HepG2 (cell line): ENCODE measurements around the gene TMEM117. TPM values are rescaled to one million over a fixed set of nuclear protein-coding genes. Genes with fewer than 3 reads are reported as not detected.

Experiments used
- ERF ChIP-seq: IDR thresholded peaks from 2 replicates; pipeline ENCODE4 v1.6.1; 2018; ENCODE audit warnings: missing biosample characterization, missing genetic modification reagents
- FOXC1 ChIP-seq: sonication (generic); formaldehyde crosslinking; IDR thresholded peaks from 2 replicates; pipeline ENCODE4 v1.8.0; 2022; ENCODE audit warnings: mild to moderate bottlenecking, missing genetic modification reagents, borderline replicate concordance
- ZNF3 ChIP-seq: IDR thresholded peaks from 2 replicates; pipeline ENCODE4 v1.7.0; 2017; ENCODE audit warnings: inconsistent platforms
- ZNF530 ChIP-seq: sonication (generic); formaldehyde crosslinking; IDR thresholded peaks from 2 replicates; pipeline ENCODE4 v1.5.0; 2020; ENCODE audit warnings: low read depth, mild to moderate bottlenecking, missing genetic modification reagents
- ZNF567 ChIP-seq: sonication (generic); formaldehyde crosslinking; IDR thresholded peaks from 2 replicates; pipeline ENCODE4 v1.8.1; 2023; ENCODE audit warnings: mild to moderate bottlenecking, missing genetic modification reagents, borderline replicate concordance
- ZNF776 ChIP-seq: sonication (generic); formaldehyde crosslinking; IDR thresholded peaks from 2 replicates; pipeline ENCODE4 v1.4.0; 2020; ENCODE audit warnings: mild to moderate bottlenecking, missing genetic modification reagents
- polyA plus RNA-seq, 8 experiments: library from polyadenylated mRNA; depleted of rRNA in 3 of 8; stranded (reverse) in 7 of 8; unstranded in 1 of 8; fragments of >200 nt; fragmentation: Illumina TruSeq in 4 of 8; extraction: Trizol in 4 of 8; gene quantifications; 2 replicates each; pipeline versions ENCODE4 v1.2.1 to v1.2.3, GENCODE V29; 2011 to 2016; ENCODE audit warnings: low read depth in 4 of 8, missing spikeins in 1 of 8, mixed read lengths in 1 of 8; ENCODE audit not compliant: insufficient read depth in 1 of 8
- total RNA-seq, 5 experiments: library from RNA; depleted of rRNA; stranded (reverse); fragments of >200 nt; fragmentation: Illumina TruSeq; extraction: Trizol; gene quantifications; 2 replicates each; pipeline ENCODE4 v1.2.3, GENCODE V29; 2016; ENCODE audit warnings: low read depth in 1 of 5
- TF ChIP-seq, protein P1 (sequence below): sonication (generic); formaldehyde crosslinking; IDR thresholded peaks from 2 replicates; pipeline ENCODE4 v1.5.1; 2020; ENCODE audit warnings: missing genetic modification reagents, mild to moderate bottlenecking, borderline replicate concordance
- TF ChIP-seq, protein P2 (sequence below): sonication (generic); formaldehyde crosslinking; IDR thresholded peaks from 2 replicates; pipeline ENCODE4 v1.5.0; 2020; ENCODE audit warnings: mild to moderate bottlenecking, missing genetic modification reagents
- TF ChIP-seq, protein P3 (sequence below): sonication (generic); formaldehyde crosslinking; IDR thresholded peaks from 2 replicates; pipeline ENCODE4 v1.4.0; 2020; ENCODE audit warnings: missing genetic modification reagents, borderline replicate concordance
- TF ChIP-seq, protein P4 (sequence below): sonication (generic); formaldehyde crosslinking; IDR thresholded peaks from 2 replicates; pipeline ENCODE4 v1.8.1; 2023; ENCODE audit warnings: mild to moderate bottlenecking, missing genetic modification reagents
- TF ChIP-seq, protein P5 (sequence below): sonication (generic); formaldehyde crosslinking; IDR thresholded peaks from 2 replicates; pipeline ENCODE4 v1.4.0; 2020; ENCODE audit warnings: missing genetic modification reagents

TMEM117 gene
- total and polyA plus RNA-seq, 2 of the 13 experiments (the other 11 are each of a cell fraction or from before 2014, with no cell fraction given): 2.8 to 8.5 TPM

DNA sequence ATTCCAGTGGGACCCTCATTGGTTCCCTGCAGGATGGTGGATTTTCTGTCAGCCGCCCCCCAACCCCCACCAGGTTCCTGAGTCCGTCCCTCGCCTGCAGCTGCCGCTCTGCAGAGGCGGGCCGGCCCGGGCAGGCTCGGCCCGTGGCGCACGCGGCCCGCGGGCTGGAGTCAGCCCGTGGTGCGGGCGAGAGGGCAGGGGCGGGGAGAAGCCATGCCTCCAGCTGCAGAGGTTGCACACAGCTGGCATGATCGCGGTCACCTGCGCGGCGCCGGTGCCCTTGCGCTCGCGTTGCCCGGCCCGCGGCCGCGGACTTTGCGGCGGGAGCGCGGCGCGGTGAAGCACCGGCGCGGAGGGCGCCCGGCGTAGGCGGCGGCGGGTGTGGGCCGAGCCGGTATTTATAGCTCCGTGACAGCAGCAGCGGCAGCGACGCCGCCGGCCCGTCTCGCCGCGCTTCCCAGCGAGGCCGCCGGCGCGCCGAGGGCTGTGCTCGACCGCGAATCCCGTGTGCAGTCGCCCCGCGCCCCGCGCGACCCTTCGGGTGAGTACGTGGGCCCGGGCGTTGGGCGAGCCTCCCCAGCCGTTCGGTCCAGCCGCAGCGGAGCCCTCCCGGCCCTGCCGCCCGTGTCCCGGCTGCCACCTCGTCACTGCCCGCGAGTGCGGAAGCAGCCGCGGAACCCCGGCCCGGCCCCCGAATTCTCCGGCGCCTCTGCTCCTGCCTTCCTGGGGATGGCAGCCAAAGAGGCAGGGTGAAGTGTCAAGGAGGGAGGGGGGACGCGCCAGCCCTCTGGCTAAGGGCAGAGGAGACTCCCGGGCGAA, at the start of gene TMEM117 (continued):
- TF ChIP-seq ZNF3 (CRISPR knock-in tag) (no peak), FOXC1 (0 out of 2 replicates have a peak, but pooled peaks have one; percentile 8), ZNF567 (CRISPR knock-in tag) (no peak), ERF (CRISPR knock-in tag) (peak; percentile 33; the same call in 1 of the 2 replicates), ZNF530 (CRISPR knock-in tag) (no peak), ZNF776 (CRISPR knock-in tag) (peak; percentile 30; the same call in 1 of the 2 replicates)
- TF ChIP-seq, protein P1, sequence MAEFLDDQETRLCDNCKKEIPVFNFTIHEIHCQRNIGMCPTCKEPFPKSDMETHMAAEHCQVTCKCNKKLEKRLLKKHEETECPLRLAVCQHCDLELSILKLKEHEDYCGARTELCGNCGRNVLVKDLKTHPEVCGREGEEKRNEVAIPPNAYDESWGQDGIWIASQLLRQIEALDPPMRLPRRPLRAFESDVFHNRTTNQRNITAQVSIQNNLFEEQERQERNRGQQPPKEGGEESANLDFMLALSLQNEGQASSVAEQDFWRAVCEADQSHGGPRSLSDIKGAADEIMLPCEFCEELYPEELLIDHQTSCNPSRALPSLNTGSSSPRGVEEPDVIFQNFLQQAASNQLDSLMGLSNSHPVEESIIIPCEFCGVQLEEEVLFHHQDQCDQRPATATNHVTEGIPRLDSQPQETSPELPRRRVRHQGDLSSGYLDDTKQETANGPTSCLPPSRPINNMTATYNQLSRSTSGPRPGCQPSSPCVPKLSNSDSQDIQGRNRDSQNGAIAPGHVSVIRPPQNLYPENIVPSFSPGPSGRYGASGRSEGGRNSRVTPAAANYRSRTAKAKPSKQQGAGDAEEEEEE (CRISPR knock-in tag): no peak
- TF ChIP-seq, protein P2, sequence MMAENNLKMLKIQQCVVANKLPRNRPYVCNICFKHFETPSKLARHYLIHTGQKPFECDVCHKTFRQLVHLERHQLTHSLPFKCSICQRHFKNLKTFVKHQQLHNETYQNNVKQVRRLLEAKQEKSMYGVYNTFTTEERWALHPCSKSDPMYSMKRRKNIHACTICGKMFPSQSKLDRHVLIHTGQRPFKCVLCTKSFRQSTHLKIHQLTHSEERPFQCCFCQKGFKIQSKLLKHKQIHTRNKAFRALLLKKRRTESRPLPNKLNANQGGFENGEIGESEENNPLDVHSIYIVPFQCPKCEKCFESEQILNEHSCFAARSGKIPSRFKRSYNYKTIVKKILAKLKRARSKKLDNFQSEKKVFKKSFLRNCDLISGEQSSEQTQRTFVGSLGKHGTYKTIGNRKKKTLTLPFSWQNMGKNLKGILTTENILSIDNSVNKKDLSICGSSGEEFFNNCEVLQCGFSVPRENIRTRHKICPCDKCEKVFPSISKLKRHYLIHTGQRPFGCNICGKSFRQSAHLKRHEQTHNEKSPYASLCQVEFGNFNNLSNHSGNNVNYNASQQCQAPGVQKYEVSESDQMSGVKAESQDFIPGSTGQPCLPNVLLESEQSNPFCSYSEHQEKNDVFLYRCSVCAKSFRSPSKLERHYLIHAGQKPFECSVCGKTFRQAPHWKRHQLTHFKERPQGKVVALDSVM: no peak; the same call in 1 of the 2 replicates
- TF ChIP-seq, protein P3, sequence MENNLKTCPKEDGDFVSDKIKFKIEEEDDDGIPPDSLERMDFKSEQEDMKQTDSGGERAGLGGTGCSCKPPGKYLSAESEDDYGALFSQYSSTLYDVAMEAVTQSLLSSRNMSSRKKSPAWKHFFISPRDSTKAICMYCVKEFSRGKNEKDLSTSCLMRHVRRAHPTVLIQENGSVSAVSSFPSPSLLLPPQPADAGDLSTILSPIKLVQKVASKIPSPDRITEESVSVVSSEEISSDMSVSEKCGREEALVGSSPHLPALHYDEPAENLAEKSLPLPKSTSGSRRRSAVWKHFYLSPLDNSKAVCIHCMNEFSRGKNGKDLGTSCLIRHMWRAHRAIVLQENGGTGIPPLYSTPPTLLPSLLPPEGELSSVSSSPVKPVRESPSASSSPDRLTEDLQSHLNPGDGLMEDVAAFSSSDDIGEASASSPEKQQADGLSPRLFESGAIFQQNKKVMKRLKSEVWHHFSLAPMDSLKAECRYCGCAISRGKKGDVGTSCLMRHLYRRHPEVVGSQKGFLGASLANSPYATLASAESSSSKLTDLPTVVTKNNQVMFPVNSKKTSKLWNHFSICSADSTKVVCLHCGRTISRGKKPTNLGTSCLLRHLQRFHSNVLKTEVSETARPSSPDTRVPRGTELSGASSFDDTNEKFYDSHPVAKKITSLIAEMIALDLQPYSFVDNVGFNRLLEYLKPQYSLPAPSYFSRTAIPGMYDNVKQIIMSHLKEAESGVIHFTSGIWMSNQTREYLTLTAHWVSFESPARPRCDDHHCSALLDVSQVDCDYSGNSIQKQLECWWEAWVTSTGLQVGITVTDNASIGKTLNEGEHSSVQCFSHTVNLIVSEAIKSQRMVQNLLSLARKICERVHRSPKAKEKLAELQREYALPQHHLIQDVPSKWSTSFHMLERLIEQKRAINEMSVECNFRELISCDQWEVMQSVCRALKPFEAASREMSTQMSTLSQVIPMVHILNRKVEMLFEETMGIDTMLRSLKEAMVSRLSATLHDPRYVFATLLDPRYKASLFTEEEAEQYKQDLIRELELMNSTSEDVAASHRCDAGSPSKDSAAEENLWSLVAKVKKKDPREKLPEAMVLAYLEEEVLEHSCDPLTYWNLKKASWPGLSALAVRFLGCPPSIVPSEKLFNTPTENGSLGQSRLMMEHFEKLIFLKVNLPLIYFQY (CRISPR knock-in tag): peak; percentile 68; the same call in 1 of the 2 replicates
- TF ChIP-seq, protein P4, sequence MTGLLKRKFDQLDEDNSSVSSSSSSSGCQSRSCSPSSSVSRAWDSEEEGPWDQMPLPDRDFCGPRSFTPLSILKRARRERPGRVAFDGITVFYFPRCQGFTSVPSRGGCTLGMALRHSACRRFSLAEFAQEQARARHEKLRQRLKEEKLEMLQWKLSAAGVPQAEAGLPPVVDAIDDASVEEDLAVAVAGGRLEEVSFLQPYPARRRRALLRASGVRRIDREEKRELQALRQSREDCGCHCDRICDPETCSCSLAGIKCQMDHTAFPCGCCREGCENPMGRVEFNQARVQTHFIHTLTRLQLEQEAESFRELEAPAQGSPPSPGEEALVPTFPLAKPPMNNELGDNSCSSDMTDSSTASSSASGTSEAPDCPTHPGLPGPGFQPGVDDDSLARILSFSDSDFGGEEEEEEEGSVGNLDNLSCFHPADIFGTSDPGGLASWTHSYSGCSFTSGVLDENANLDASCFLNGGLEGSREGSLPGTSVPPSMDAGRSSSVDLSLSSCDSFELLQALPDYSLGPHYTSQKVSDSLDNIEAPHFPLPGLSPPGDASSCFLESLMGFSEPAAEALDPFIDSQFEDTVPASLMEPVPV (CRISPR knock-in tag): no peak
- TF ChIP-seq, protein P5, sequence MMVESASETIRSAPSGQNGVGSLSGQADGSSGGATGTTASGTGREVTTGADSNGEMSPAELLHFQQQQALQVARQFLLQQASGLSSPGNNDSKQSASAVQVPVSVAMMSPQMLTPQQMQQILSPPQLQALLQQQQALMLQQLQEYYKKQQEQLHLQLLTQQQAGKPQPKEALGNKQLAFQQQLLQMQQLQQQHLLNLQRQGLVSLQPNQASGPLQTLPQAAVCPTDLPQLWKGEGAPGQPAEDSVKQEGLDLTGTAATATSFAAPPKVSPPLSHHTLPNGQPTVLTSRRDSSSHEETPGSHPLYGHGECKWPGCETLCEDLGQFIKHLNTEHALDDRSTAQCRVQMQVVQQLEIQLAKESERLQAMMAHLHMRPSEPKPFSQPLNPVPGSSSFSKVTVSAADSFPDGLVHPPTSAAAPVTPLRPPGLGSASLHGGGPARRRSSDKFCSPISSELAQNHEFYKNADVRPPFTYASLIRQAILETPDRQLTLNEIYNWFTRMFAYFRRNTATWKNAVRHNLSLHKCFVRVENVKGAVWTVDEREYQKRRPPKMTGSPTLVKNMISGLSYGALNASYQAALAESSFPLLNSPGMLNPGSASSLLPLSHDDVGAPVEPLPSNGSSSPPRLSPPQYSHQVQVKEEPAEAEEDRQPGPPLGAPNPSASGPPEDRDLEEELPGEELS (CRISPR knock-in tag): no peak
- TF ChIP-seq, all 625 proteins: peak for 137
